Measurements from ENCODE around the gene POGLUT3.

- no peak for TF ChIP-seq EZH2 (IDR thresholded peaks at IDR 0.05)
- no peak for TF ChIP-seq FOXP2 (optimal IDR thresholded peaks at IDR 0.05; ENCODE audit: control extremely low read depth, extremely low read length, insufficient read depth)
These were observed 43.3 kb upstream of the POGLUT3 start for GRCh38 chr11:108541531-108541930.
